ENCODE results near the gene ATP10A. TPM values are rescaled to one million over a fixed set of nuclear protein-coding genes. Genes with fewer than 3 reads are reported as not detected.

The ATP10A gene
- total RNA-seq, 2 donors from 2014 or later, result 16.6 to 22.8 TPM

DNA sequence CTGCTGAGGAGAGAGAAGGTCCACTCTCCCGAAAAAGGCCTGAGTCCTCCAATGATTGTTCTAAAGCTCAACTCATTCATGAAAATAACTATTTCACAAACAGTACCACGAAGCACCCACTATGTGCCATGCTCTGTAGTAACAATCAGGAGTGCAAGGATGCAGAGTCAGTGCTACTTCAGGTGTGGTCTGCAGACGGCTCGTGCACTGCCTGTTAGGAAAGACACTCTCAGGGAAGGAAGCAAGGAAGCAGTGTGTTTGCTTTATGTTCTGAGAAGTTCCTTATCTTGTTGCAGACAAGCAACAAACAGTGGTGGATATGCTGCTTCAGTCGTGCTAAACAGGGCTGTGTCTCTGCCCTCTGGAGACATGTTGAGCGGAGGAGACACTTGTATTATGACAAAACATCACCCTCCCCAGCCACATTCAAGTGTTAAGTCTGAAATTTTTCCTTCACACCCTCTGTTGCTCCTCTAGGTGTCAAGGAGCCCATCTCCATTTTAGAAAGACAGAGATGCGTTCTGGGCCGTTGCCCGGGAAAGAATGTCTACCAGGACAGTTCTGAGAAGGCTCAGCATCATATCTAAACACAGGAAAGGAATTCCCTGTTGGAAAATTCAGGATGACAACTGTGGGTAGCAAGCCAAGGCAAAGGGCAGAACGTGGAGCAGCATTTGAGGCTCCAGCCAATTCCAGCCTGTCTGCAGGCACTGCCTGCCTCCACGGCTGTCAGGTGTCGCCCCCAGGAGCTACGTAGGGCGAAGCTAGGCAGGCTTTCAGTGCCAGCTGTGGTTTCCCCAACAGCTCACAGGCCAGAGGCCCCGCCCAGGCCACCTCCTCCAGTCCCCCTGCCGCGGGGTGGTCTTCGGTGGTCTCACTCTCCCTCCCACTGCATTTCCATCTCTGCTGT, 13.4 kb upstream of the ATP10A start:
- DNase-seq (ENCODE audit: low spot score) (no peak), ATAC-seq (no peak)
- Mint-ChIP-seq H3K4me1 (ENCODE audit: low read depth in 2 of 2) (peaks cover 0 to 9% of the 10 kb centered on the region in 2 donors), H3K27ac (no peak overlapping the region), H3K36me3 (no peaks in the 10 kb centered on the region), H3K27me3 (peaks cover 0 to 2% of the 10 kb centered on the region in 2 donors), H3K4me3 (no peak overlapping the region), H3K9me3 (no peaks in the 10 kb centered on the region)

- Mint-ChIP-seq H3K9me3 (no peaks in the 10 kb centered on the region), H3K27ac (no peak overlapping the region), H3K4me3 (no peak overlapping the region), H3K36me3 (no peaks in the 10 kb centered on the region), H3K4me1 (ENCODE audit: low read depth in 2 of 2) (peaks cover 0 to 9% of the 10 kb centered on the region in 2 donors), H3K27me3 (peaks cover 0 to 2% of the 10 kb centered on the region in 2 donors)
- ATAC-seq, result no peak
- no peak for DNase-seq (ENCODE audit: low spot score)
Measured at GRCh38 chr15:25875566-25875965, 12.4 kb upstream of the ATP10A start.

GRCh38 chr15:25874379-25874778, 11.3 kb upstream of the ATP10A start:
- peaks cover 0 to 2% of the 10 kb centered on the region in 2 donors for H3K27me3 Mint-ChIP-seq
- ATAC-seq, result no peak

DNA sequence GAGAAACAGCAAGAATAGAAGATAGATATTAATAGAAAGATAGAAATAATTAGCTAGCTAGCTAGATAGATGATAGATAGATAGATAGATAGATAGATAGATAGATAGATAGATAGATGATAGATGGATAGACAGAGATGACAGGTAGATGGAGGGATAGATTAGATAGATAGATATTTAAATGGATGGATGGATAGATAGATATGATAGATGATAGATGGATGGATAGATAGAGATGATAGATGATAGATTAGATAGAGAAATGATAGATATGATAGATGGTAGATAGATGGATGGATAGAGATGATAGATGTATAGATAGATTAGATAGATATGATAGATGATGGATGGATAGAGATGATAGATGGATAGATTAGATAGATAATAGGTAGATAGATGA, 8.3 kb upstream of the ATP10A start:
- DNase-seq (ENCODE audit: low spot score) (no peak), ATAC-seq (no peak)
- Mint-ChIP-seq H3K9me3 (no peaks in the 10 kb centered on the region), H3K36me3 (no peaks in the 10 kb centered on the region), H3K4me3 (no peak overlapping the region), H3K27ac (no peak overlapping the region), H3K27me3 (peaks cover 0 to 2% of the 10 kb centered on the region in 2 donors), H3K4me1 (ENCODE audit: low read depth in 2 of 2) (peaks cover 4 to 9% of the 10 kb centered on the region in 2 donors)

More at GRCh38 chr15:25874379-25874778, 11.3 kb upstream of the ATP10A start:
- no peak overlapping the region for H3K27ac Mint-ChIP-seq
- peaks cover 2 to 9% of the 10 kb centered on the region in 2 donors for H3K4me1 Mint-ChIP-seq (ENCODE audit: low read depth in 2 of 2)
- no peak overlapping the region for H3K4me3 Mint-ChIP-seq
- DNase-seq (ENCODE audit: low spot score), result no peak
- H3K9me3 Mint-ChIP-seq, result no peaks in the 10 kb centered on the region
- no peaks in the 10 kb centered on the region for H3K36me3 Mint-ChIP-seq

GRCh38 chr15:25870938-25871337, 7.8 kb upstream of the ATP10A start:
- H3K27ac Mint-ChIP-seq, result no peak overlapping the region
- ATAC-seq, result no peak
- no peaks in the 10 kb centered on the region for H3K9me3 Mint-ChIP-seq
- peaks cover 4 to 9% of the 10 kb centered on the region in 2 donors for H3K4me1 Mint-ChIP-seq (ENCODE audit: low read depth in 2 of 2)
- H3K36me3 Mint-ChIP-seq, result no peaks in the 10 kb centered on the region
- H3K4me3 Mint-ChIP-seq, result no peak overlapping the region
- peaks cover 0 to 2% of the 10 kb centered on the region in 2 donors for H3K27me3 Mint-ChIP-seq
- DNase-seq (ENCODE audit: low spot score), result no peak

GRCh38 chr15:25869701-25870100, 6.6 kb upstream of the ATP10A start:
- Mint-ChIP-seq H3K36me3 (no peaks in the 10 kb centered on the region), H3K4me1 (ENCODE audit: low read depth in 2 of 2) (peaks cover 7 to 8% of the 10 kb centered on the region in 2 donors), H3K27me3 (no peaks in the 10 kb centered on the region), H3K9me3 (no peaks in the 10 kb centered on the region), H3K4me3 (no peak overlapping the region), H3K27ac (no peak overlapping the region)
- DNase-seq (ENCODE audit: low spot score) (no peak), ATAC-seq (no peak)

DNA sequence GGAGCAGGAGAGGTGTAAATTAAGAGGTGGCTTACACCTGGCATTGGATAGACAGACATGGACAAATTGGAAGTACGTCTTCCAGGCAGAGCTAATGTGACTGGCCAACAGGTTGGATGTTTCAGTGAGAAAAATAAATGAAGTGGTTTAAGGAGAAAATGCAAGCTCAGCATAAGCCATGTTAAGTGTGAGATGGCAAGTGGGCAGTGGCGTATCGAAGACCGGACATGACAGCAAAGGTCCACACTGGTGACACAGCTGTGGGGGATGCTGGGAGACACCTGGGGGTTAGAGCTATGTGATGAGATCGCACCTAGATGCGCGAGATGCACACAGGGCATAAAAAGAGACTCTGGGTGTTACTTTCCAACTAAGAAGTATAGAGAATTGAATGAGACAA, 3.7 kb upstream of the ATP10A start:
- no peak overlapping the region for H3K4me3 Mint-ChIP-seq
- H3K27ac Mint-ChIP-seq, result no peak overlapping the region
- H3K4me1 Mint-ChIP-seq (ENCODE audit: low read depth in 2 of 2), result peaks cover 9 to 13% of the 10 kb centered on the region in 2 donors
- H3K9me3 Mint-ChIP-seq, result no peaks in the 10 kb centered on the region
- no peak for DNase-seq (ENCODE audit: low spot score)
- H3K27me3 Mint-ChIP-seq, result no peaks in the 10 kb centered on the region
- H3K36me3 Mint-ChIP-seq, result no peaks in the 10 kb centered on the region
- ATAC-seq, result no peak

- ATAC-seq, result no peak
- H3K27me3 Mint-ChIP-seq, result no peaks in the 10 kb centered on the region
- H3K27ac Mint-ChIP-seq, result no peak overlapping the region
- peaks cover 15 to 19% of the 10 kb centered on the region in 2 donors for H3K4me1 Mint-ChIP-seq (ENCODE audit: low read depth in 2 of 2)
- DNase-seq (ENCODE audit: low spot score), result no peak
- no peaks in the 10 kb centered on the region for H3K36me3 Mint-ChIP-seq
- H3K9me3 Mint-ChIP-seq, result no peaks in the 10 kb centered on the region
- no peak overlapping the region for H3K4me3 Mint-ChIP-seq
Measured at GRCh38 chr15:25866251-25866650, 3.1 kb upstream of the ATP10A start.

DNA sequence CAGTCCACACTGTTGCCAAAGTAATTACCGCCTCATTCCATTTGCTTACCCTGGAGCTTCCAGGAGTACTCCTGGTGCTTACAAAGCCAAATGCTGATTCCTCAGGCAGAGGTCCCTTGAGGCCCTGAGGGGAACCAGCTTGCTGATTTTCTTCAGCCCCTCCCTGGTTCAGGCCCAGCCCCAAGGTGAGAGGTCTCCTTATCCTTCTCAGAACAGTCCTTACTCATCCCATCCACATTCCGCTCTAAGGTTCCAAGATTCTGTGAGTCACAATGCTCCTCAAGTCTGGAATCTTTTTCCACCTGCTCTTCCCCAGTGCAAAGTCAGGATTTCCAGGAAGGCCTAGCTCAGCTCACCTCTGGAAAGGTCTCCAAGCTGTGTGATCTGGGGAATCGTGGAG, 1.8 kb upstream of the ATP10A start:
- Mint-ChIP-seq H3K4me3 (peak overlapping the region; percentile 53), H3K36me3 (no peaks in the 10 kb centered on the region), H3K9me3 (no peaks in the 10 kb centered on the region), H3K27me3 (no peaks in the 10 kb centered on the region), H3K4me1 (ENCODE audit: low read depth in 2 of 2) (peaks cover 28 to 32% of the 10 kb centered on the region in 2 donors), H3K27ac (peak overlapping the region in 1 of 2 donors; percentile 47)
- ATAC-seq, result no peak
- no peak for DNase-seq (ENCODE audit: low spot score)

- Mint-ChIP-seq H3K36me3 (no peaks in the 10 kb centered on the region), H3K4me1 (ENCODE audit: low read depth in 2 of 2) (peaks cover 31 to 37% of the 10 kb centered on the region in 2 donors), H3K4me3 (peak overlapping the region; percentile 80), H3K27me3 (no peaks in the 10 kb centered on the region), H3K27ac (peak overlapping the region; percentile 54 to 73), H3K9me3 (no peaks in the 10 kb centered on the region)
- no peak for DNase-seq (ENCODE audit: low spot score)
- no peak for ATAC-seq
Measured at GRCh38 chr15:25863968-25864580, 947 bp upstream of the ATP10A start.

- Mint-ChIP-seq H3K27ac (peak overlapping the region; percentile 82 to 95), H3K36me3 (no peaks in the 10 kb centered on the region), H3K4me1 (ENCODE audit: low read depth in 2 of 2) (peaks cover 44 to 46% of the 10 kb centered on the region in 2 donors), H3K4me3 (peak overlapping the region; percentile 95), H3K27me3 (no peaks in the 10 kb centered on the region), H3K9me3 (no peaks in the 10 kb centered on the region)
- ATAC-seq, result peak; percentile 36 to 51
- DNase-seq (ENCODE audit: low spot score), result no peak
Measured at GRCh38 chr15:25862472-25863110, 536 bp downstream of the ATP10A start.

DNA sequence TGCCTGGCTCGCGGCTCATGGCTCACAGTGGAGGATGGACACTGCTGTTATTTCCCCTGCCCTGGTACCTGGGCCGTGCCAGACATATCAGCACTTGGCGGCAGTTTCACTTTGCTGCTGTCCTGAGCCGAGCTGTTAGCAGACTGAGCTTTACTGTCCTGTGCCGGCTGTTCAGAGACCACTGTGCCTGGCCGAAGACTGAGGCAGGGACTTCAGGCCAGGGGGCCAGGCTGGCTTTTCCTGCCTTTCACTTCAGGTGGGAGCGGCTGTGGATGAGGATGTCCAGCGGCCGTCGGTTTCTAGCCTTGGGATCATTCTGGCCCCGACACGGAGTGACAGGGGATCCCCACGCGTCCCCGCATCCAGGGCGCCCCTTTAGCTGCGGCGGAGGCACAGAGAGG, 1.1 kb downstream of the ATP10A start:
- no peaks in the 10 kb centered on the region for H3K36me3 Mint-ChIP-seq
- DNase-seq (ENCODE audit: low spot score) (no peak), ATAC-seq (peak; percentile 42 to 59)
- H3K4me1 Mint-ChIP-seq (ENCODE audit: low read depth in 2 of 2), result peaks cover 46 to 49% of the 10 kb centered on the region in 2 donors
- H3K27ac Mint-ChIP-seq, result peak overlapping the region; percentile 82 to 95
- peak overlapping the region; percentile 95 for H3K4me3 Mint-ChIP-seq
- no peaks in the 10 kb centered on the region for H3K9me3 Mint-ChIP-seq
- H3K27me3 Mint-ChIP-seq, result no peaks in the 10 kb centered on the region

- peak overlapping the region; percentile 82 to 95 for H3K27ac Mint-ChIP-seq
- peak; percentile 56 to 70 for ATAC-seq
- peaks cover 55 to 58% of the 10 kb centered on the region in 2 donors for H3K4me1 Mint-ChIP-seq (ENCODE audit: low read depth in 2 of 2)
- peak overlapping the region; percentile 95 for H3K4me3 Mint-ChIP-seq
- H3K9me3 Mint-ChIP-seq, result no peaks in the 10 kb centered on the region
- peaks cover 6% of the 10 kb centered on the region for H3K36me3 Mint-ChIP-seq
- no peak for DNase-seq (ENCODE audit: low spot score)
- H3K27me3 Mint-ChIP-seq, result no peaks in the 10 kb centered on the region
Measured at GRCh38 chr15:25860885-25861866, 2.0 kb downstream of the ATP10A start.

Data from natural killer cell treated with Interleukin-12 subunit alpha and Interleukin-12 subunit beta and Interleukin-15 and Interleukin-18, amount 100 ng/mL, for 72 hours (primary cell).